ENCODE results near the gene P2RX6.
A peak's percentile ranks its signal among the peaks of the same experiment; 100 is the strongest.

P2RX6 gene

DNA sequence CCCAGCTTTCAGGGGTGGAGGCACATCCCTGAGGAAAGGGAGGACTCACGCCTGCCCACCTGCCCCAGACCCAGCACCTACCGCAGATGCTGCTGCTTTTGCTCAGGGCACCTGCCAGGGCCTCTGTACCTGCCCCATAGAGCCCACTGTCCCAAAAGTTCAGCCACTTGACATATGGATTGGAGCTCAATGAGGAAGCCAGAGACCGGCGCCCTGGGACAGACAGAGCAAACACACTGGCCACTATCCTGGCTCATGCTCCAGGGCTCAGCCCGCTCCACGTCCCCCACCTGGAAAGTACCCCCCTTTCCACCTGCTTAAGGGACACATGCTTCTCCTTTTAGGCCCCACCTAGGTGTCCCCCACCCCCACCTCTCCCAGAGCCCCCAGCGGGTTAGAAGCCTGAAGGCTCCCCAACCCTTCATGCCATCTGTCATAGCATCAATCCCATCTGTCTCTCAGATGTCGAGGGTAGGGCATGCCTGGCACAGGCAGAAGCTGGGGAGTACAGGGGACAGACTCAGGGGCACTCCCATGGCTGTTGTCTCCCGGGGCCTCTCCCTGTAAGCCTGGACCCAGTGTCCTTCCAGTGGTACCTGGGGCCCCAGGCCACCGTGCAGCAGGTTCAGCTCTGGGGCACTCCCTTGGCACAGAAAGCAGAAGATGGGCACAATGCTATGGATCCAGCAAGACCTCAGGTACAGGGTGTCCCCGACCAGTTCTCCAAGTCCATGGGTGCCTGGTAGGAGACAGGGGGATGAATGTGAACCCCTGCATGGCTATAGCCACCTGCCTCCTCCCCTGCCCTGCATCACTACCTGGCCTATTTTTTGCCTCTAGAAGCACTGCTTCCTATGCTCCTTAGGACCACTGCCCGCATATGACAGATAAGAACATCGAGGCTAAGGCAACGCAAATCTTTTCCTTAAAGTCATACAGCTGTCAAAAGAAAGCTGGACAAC is 2.2 kb upstream of the P2RX6 start:
- no peak for DNase-seq (ENCODE audit: low read depth)

DNA sequence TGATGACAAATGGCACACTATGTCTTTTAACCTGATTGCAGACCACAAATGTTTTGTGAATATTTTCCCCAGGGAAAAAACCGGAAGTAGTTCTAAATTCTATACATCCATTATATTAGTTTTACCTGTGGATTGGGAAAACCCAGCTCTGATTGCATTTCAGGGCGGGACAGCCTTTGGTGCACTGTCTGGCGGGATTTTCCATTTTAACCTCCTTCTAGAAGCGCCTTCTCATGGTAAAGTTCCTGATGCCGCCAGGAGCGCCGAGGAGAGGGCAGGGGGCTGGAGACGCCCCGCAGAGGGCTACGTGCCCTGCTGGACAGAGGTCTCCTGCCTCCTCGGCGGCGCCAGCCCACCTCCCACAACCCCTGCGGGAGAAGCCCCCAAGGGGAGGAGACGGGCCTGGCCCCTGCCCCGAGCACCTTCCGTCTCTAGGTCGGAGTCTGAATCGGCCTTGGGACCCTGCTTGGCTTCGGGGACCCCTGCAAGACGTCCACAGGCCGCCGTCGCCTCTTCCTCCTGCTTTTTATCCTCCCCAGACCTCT is 1.2 kb upstream of the P2RX6 start:
- DNase-seq (ENCODE audit: low read depth) = no peak

DNA sequence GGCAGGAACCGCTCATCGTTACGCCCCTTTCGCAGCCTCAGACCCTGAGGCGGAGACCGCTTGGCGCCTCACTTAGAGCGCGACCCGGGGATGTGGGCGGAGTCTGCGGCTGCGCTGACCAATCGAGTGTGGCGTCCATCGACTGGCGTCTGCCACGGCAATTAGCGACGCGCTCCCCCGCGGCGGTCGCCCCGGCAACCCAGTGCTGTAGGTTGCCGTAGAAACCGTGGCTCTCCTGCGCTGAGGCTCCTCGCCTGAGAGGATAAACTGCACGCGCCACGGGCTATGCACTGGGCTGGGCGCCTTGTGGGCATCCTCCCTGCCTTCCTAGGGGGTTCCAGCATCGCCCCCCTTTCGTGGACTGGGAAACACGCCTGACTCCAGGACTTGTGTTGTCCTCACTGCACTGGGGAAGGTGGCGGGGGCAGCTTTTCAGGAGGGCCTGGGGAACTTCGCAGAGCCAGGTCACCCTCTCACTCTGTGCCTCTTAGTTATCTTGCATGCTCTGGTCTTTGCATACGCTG is 701 bp upstream of the P2RX6 start:
- peak; percentile 66 for DNase-seq (ENCODE audit: low read depth)

DNA sequence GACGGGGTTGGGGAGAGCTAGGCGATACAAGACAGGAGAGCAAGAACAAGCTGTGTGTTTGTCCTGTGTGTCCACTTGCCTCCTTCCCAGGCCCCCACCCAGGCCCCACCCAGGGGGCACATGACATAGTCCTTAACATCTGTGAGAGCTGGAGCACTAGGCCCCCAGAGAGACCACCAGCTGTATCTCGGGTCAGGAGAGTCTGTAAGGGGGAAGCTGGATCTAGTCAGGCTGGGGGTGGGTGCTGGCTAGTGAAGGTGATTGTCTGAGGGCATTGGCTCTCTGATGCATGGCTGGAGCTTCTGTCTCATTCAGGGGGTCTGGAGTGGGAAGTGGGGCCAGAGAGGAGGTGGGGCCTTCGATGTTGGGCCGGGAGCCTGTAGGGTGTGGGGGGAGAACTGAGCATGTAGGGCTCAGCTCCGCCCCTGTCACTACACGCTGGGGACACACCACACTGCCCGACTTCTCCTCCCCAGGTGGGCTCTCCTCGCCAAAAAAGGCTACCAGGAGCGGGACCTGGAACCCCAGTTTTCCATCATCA is 571 bp downstream of the P2RX6 start:
- no peak for DNase-seq (ENCODE audit: low read depth)

DNA sequence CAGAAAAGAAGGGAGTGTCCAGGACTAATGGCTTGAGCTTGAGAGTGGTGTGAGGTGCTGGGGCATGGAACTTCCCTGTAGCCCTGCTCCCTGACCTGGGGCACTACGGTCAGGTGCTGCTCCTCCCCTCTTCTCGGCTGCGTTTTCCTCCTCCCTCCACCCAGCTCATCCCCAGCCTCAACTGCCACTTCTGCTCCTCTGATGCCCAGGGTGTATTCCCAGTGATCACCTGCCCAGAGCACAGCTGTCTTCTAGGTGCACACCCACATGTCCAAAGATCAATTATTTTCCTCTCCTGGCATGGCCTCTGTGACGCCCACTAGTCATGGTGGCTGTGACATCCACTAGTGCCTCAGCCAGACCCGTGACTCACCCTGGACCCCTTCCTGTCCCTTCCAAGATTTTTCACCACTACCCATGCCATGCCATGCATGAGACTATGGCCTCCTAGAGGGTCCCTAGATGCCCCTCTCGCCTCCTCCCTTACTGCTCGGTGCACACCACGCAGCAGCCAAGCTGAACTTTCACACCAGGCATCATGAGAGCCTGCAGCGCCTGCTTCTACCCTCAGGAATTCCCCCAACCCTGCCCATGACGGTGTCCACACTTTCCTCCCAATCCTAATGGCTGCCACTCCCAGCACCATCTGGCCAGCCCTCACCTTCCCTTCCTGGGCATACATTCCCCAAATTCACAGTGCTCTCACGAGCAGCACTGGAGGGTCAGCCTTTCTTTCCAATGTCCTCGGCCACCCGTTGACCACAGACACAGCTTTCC is 1.9 kb downstream of the P2RX6 start:
- no peak for DNase-seq (ENCODE audit: low read depth)

DNA sequence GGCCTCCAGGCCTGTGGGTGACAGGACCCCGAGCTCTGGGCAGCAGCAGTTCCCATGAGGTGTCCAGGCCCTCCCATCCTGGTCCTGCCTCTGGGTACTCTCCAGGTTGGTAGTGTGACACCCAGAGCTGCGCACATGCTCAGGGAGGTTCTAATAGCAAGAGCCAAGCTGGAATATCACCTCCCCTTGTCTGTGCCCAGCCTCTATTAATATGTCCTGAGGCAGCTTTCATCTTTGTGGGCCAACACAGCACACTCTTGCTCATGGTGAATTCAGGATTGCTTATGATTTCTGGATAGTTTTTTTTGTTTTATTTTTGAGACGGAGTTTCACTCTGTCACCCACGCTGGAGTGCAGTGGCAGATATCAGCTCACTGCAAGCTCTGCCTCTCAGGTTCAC is 3.3 kb downstream of the P2RX6 start:
- no peak for DNase-seq (ENCODE audit: low read depth)

DNA sequence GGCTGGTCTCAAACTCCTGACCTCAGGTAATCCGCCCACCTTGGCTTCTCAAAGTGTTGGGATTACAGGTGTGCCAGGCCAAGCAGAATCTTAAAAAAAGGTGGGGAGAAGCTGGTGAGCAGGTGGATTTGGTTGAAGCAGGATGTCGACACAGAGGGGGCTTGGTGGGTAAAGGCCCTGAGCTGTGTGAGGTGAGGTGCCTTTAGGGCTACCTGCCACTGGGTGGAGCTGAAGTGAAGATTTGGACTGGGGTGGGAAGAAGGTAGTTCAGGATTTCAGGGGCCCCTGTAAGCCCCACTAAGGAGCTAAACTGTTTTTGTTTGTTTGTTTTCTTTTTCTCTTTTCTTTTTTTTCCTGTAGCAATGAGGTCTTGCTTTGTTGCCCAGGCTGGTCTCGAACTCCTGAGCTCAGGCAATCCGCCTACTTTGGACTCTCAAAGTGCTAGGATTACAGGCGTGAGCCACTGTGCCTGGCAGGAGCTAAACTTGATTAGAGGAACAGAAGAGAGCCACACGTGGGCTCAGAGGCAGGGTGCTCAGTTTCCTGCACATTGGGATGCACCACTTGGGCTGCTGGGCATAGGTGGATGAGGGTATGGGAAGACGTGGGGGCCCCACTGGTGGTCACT is 6.0 kb downstream of the P2RX6 start:
- DNase-seq (ENCODE audit: low read depth) = no peak

DNA sequence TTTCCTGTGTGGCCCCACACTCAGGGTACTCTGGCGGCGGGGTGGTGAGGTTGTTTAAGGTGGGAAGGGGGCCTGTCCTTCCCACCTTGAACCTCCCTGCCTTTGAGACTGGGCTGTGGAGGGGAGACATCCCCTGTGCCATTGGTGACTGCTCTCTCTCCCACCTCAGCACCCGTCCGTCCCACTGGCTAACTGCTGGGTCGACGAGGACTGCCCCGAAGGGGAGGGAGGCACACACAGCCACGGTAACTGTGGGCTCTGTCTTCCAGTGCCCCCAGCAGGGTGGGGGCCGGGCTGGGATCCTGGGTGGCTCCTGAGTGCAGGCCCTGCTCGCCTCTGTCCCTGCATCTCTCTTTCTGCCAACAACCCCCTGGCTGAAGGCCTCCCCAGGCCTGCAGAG is 7.5 kb downstream of the P2RX6 start:
- no peak for DNase-seq (ENCODE audit: low read depth)

DNA sequence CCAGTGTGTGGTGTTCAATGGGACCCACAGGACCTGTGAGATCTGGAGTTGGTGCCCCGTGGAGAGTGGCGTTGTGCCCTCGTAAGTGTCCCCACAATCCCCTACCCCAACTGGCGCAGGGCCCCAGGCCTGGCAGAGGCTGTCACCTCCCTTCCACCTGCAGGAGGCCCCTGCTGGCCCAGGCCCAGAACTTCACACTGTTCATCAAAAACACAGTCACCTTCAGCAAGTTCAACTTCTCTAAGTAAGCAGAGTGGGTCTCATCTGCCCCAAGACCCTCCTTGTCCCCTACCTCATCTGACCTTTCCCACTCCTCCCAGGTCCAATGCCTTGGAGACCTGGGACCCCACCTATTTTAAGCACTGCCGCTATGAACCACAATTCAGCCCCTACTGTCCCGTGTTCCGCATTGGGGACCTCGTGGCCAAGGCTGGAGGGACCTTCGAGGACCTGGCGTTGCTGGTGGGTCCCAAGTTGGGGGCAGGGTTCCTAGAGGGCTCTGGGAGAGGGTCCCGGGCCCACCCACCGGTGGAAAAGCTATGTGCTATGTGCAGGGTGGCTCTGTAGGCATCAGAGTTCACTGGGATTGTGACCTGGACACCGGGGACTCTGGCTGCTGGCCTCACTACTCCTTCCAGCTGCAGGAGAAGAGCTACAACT is 8.1 kb downstream of the P2RX6 start:
- DNase-seq (ENCODE audit: low read depth) = no peak

DNA sequence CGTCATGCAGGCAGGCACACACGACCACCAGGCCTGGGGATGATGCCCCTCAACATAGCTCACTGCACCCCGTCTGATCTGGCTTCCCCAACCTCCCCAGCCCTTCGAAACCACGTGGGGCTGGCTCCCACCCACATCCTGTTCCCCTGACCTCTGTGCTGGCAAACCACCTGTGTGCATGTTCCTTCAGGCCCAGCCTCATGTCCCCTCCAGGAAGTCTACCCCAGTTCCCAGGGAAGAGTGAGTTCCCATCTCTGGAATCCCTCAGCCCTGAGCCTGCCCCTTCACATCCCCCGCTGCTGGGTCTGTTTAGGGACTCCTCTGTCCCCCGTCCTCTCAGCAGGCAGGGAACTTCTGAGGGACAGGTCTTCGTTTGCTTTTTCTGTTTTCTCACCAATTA is 10.3 kb downstream of the P2RX6 start:
- DNase-seq (ENCODE audit: low read depth) = no peak

DNA sequence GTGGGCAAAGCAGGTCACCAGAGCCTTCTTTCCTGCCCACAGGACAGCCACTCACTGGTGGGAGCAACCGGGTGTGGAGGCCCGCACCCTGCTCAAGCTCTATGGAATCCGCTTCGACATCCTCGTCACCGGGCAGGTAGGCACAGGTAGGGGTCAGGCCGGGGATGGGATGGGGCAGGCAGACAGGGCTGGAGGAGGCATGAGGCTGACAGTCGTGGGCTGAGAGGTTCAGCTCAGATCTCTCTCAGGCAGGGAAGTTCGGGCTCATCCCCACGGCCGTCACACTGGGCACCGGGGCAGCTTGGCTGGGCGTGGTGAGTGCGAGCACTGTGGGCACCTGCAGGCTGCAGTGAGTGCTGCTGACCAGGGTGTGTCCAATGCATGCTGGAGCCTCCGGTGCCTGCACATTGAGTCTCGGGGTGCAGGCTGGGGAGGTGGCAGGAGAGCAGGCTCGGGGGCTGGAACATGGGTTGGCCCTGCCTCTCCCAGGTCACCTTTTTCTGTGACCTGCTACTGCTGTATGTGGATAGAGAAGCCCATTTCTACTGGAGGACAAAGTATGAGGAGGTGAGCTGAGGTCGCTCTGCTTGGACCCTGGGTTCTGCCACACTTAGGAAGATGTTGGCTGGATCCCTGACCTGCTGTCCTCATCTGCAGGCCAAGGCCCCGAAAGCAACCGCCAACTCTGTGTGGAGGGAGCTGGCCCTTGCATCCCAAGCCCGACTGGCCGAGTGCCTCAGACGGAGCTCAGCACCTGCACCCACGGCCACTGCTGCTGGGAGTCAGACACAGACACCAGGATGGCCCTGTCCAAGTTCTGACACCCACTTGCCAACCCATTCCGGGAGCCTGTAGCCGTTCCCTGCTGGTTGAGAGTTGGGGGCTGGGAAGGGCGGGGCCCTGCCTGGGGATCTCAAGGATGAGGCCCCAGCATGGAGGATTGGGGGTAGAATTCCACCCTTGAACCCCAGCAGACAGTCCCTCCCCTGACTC is 11.1 kb downstream of the P2RX6 start:
- DNase-seq (ENCODE audit: low read depth) = no peak

DNA sequence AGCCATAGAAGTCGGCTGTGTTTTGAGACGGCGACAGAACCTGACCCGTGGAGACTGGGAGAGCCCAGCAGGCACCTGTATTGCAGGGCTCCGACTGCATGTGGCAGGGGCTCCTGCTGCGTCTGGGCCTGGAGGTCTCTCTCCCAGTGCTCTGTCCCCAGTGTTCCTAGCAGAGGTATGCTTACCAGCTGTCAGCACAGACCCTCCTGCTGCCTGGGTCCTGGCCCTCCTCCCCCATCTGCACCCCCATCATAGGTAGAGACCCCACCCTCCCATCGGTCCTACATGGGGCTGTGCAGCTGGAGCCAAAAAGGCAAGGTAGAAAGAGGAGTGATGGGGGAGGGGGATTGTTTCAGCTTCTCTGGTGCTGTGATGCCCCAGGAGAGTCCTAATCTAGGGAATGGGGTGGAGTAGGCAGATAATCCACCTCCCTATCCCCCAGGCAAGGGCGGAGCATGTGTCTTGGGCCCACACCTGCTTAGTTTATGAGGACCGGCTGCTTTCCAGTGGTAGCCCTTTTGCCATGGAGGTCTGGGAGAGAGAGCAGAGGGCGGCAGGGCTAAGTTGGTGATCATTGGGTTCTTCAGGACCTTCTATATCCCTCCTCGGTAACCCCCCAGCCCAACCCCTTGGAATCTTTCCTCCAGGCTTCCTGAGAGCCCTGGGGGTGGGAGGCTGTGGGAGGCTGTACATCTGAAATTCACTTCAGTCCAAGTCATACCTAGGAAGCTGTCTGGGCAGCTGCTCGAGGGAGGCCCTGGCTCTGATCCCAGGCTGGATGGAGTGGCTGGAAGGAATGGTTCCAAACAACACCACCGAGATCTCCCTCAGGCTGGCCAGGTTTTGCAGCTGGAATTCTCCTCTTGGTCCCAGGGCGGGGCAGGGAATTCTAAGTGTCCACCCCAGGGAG is 12.1 kb downstream of the P2RX6 start:
- no peak for DNase-seq (ENCODE audit: low read depth)

DNA sequence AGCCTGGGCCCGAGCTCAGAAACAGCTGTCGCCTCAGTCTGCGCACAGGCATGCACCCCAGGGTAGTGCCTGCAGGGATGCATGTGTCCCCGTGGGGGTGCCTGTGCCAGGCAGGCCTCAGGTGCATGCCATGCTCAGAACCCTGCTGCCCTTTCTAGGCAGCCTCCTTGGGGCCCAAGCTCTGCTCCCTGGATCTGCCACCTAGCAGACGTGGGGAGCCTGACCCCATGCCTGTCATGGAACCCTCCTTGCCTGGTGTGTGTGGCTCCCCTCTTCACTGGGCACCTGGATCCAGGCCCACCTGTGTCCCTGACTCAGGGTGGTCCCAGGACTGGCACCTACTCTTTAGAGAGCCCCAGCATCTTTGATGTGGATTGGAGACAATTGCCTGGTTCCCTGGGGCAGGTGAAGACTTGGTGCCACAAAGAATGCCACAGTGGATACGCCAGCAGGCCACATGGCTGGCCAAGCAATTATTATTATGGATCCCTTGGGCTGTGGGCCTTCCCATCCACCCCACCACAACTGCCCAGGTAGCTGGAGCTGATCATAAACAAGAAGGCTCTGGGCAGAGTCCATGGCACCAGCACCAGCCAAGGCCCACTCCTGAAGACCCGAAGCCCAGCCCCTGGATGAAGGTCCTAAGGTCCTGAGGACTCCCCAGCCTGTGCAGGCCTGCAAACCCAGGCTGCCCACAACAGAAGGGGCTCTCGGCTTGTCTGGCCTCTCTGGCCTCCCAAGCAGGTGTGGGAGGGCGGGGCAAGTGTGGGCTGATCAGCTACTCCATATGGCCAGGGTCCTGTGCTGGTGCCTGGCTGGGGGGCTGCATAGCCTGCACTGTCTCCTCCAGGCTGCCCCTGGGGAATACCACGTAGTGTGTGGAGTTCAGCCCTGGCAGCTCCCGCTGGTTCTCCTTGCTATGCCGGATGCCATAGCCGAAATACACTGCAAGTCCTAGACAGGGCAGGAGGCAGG is 13.6 kb downstream of the P2RX6 start:
- no peak for DNase-seq (ENCODE audit: low read depth)

DNA sequence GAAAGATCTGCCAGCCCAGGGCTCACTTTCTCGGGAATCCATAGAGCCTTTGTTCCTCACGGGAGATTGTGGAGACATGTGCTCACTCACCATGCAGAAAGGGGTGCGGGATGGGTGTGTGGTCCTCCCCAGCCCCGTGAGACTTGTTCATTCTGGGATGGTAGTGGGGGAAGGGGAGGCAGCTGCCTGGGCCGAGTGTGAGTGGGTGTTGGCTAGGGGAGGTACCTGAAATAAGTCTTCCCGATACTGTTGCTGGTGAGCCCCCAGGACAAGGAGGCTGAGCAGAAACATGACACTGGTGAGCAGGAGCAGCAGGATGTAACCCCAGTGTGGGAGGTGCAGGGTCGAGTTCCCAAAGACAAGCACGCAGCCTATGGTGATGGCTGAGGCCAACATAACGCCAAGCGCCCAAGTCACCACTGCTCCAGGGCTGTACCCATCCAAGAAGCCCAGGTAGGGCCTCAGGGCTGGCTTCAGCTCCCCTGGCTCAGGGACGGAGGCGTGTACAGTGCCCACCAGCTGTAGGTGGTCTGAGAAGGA is 14.6 kb downstream of the P2RX6 start:
- no peak for DNase-seq (ENCODE audit: low read depth)

DNA sequence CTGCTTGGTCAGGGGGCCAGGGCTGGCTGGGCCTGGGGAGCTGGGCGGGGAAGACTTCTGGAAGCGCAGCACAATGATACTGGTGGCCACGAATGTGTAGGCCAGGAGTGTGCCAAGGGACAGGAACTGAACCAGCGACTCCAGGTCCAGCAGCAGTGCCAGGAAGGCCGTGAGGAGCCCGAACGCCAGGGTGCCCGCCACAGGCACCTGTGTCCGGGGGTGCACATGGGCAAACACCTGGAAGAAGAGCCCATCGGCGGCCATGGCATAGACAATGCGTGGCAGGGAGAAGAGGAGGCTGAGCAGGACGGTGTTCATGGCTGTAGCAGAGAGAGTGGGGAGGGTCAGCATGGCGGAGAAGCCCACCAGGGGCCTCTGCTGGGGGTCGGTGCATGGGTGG is 15.1 kb downstream of the P2RX6 start:
- DNase-seq (ENCODE audit: low read depth) = no peak

DNA sequence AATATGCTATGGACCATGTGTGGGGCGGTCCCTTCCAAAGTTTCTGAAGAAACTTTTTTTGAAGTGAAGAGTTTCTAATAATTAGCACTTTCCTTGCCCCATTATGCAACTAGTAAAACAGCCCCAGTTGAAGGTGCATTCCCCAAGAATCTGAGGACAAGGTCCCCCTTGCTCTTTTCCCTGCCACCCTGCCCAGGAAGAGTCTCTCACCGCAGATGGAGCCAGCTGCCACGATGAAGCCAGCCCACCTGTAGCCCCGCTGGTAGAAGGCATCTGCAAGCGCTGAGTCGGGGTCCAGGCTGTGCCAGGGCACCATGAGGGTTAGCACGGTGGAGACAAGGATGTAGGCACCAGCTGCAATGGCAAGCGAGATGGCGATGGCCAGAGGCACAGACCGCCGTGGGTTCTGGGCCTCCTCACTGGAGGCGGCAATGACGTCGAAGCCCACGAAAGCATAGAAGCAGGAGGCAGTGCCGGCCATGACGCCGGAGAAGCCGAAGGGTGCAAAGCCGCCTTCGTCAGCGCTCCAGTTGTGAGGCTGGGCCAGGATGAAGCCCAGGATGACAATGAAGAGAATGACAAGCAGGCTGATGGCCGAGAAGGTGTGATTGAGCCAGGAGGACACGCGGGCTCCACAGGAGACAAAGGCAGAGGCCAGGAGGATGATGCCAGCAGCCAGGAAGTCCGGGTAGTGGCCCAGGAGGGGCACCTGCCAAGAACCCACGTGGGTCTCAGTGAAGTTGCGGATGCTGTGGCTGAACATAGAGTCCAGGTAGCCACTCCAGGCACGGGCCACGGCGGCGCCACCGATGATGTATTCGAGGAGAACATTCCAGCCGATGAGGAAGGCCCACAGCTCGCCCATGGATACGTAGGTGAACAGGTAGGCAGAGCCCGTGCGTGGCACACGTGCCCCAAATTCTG is 15.9 kb downstream of the P2RX6 start:
- DNase-seq (ENCODE audit: low read depth) = no peak
